A673 (cell line): ENCODE measurements around the gene EDEM1.

Source experiments
- EZH2 ChIP-seq: fragments of 200-600 bp; sonication (generic); IDR thresholded peaks from 2 replicates; pipeline ENCODE4 v1.6.1; 2017; ENCODE audit warnings: borderline replicate concordance, low read depth, mild to moderate bottlenecking, mixed read lengths, antibody characterized with exemption, low read length; ENCODE audit not compliant: poor library complexity, severe bottlenecking
- TF ChIP-seq, protein P1 (sequence below): fragments of 300-800, 200-600 bp; sonication (generic); conservative IDR thresholded peaks from 2 replicates; pipeline ENCODE4 v1.5.1; 2017; ENCODE audit warnings: low read depth, mild to moderate bottlenecking, antibody characterized with exemption, low read length, moderate library complexity, mixed read lengths

DNA sequence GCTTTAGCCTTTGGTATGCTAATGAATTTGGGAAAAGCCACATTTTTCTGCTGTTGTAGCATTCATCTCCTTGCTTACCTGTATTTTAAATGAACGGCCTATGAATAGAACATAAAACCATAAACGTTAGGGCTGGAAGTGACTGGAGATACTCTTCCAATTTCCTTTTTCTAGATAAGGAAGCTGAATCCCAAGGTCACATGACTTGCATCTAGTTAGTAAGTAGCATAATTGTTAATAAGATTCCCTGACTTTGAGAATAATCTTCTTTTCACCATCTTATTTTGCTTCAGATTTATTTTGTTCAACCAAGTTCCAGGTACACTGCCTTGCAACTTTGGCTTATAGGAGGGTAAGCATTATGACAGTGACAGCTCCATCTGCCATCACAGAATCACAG lies 20.7 kb upstream of the EDEM1 start:
- no peak for TF ChIP-seq EZH2
- TF ChIP-seq, protein P1, sequence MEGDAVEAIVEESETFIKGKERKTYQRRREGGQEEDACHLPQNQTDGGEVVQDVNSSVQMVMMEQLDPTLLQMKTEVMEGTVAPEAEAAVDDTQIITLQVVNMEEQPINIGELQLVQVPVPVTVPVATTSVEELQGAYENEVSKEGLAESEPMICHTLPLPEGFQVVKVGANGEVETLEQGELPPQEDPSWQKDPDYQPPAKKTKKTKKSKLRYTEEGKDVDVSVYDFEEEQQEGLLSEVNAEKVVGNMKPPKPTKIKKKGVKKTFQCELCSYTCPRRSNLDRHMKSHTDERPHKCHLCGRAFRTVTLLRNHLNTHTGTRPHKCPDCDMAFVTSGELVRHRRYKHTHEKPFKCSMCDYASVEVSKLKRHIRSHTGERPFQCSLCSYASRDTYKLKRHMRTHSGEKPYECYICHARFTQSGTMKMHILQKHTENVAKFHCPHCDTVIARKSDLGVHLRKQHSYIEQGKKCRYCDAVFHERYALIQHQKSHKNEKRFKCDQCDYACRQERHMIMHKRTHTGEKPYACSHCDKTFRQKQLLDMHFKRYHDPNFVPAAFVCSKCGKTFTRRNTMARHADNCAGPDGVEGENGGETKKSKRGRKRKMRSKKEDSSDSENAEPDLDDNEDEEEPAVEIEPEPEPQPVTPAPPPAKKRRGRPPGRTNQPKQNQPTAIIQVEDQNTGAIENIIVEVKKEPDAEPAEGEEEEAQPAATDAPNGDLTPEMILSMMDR = no peak
